Lower lobe of right lung (tissue), 2 donors: ENCODE measurements around the gene MED19. TPM values are rescaled to one million over a fixed set of nuclear protein-coding genes. Genes with fewer than 3 reads are reported as not detected.
A peak's percentile ranks its signal among the peaks of the same experiment; 100 is the strongest.
"Not testable (repeated sequence)": the region's sequence is repeated elsewhere in the genome, so short reads cannot be mapped to it uniquely, and the experiment has no call there.

ENCODE experiments used
- ATAC-seq, 2 donors: fragments of 200-7000 bp; cut with Tn5 transposase; one replicate each; pipeline ENCODE4 v1.9.1; 2020 to 2022; ENCODE audit warnings: mild to moderate bottlenecking in 2 of 2, moderate library complexity in 2 of 2
- DNase-seq: peaks from one replicate; pipeline ENCODE4 v3.0.0-alpha.2; 2020
- H3K27ac ChIP-seq: fragments of 200-600 bp; one replicate; pipeline ENCODE4 v1.8.0; 2022
- H3K27me3 ChIP-seq: fragments of 200-600 bp; one replicate; pipeline ENCODE4 v1.8.0; 2022; ENCODE audit warnings: low read depth
- H3K36me3 ChIP-seq: fragments of 200-600 bp; one replicate; pipeline ENCODE4 v1.8.0; 2022; ENCODE audit warnings: mild to moderate bottlenecking
- H3K4me1 ChIP-seq: fragments of 200-600 bp; one replicate; pipeline ENCODE4 v1.8.0; 2022
- H3K4me3 ChIP-seq: fragments of 200-600 bp; one replicate; pipeline ENCODE4 v1.8.0; 2022; ENCODE audit warnings: mild to moderate bottlenecking
- H3K9me3 ChIP-seq: fragments of 200-600 bp; one replicate; pipeline ENCODE4 v1.8.0; 2022
- CTCF ChIP-seq: fragments of 200-600 bp; IDR thresholded peaks from one replicate; pipeline ENCODE4 v1.8.0; 2022; ENCODE audit warnings: antibody characterized with exemption, mild to moderate bottlenecking
- intact Hi-C: fragments of 100-400 bp; cut with DNase I; formaldehyde crosslinking; loops from one replicate; pipeline ENCODE4 v1.11.0; 2022
- total RNA-seq: library from RNA; stranded (reverse); fragmentation: NEBNext Ultra II Directional; extraction: Animal tissue kit (Norgen Biotek cat#: 25700); gene quantifications from one replicate; pipeline ENCODE4 v1.2.1, GENCODE V29; 2021
- donor health status: DM: no; HTN: yes; CAD: no; lungs with severe emphysema.

The MED19 gene
- total RNA-seq, 1 donor from 2014 or later = 12.0 TPM

GRCh38 chr11:57713835-57714234, 1.8 kb upstream of the MED19 start:
- Histone ChIP-seq H3K27me3 (no peaks in the 10 kb centered on the region), H3K9me3 (no peaks in the 10 kb centered on the region), H3K27ac (no peak overlapping the region), H3K4me1 (peaks cover 41% of the 10 kb centered on the region), H3K4me3 (peak overlapping the region; percentile 79), H3K36me3 (peaks cover 7% of the 10 kb centered on the region)
- intact Hi-C loops = no loop called here
- ATAC-seq (no peak), DNase-seq (no peak)
- TF ChIP-seq CTCF = no peak

- TF ChIP-seq CTCF = no peak
- Histone ChIP-seq H3K27ac (peak within 1 kb of the TSS; percentile 87), H3K27me3 (no peaks in the 10 kb centered on the region), H3K4me3 (peak within 1 kb of the TSS; percentile 79), H3K36me3 (peaks cover 8% of the 10 kb centered on the region), H3K4me1 (peaks cover 41% of the 10 kb centered on the region), H3K9me3 (no peaks in the 10 kb centered on the region)
- DNase-seq = peak; percentile 96
- intact Hi-C loops = no loop called here
- ATAC-seq = peak; percentile 97
Measured at GRCh38 chr11:57712256-57713150, 488 bp upstream of the MED19 start, which contains the start of gene TMX2. TSS of gene TMX2 (plus strand) at chr11:57712593. CDS start at chr11:57712619, 26 bp downstream.

- ATAC-seq (no peak), DNase-seq (no peak)
- Histone ChIP-seq H3K27ac (no peak overlapping the region), H3K4me3 (no peak overlapping the region), H3K4me1 (peaks cover 38% of the 10 kb centered on the region), H3K9me3 (no peaks in the 10 kb centered on the region), H3K27me3 (no peaks in the 10 kb centered on the region), H3K36me3 (peaks cover 24% of the 10 kb centered on the region)
- intact Hi-C loops = no loop called here
- no peak for TF ChIP-seq CTCF
Measured at GRCh38 chr11:57709802-57710367, 2.1 kb downstream of the MED19 start.

- H3K9me3 ChIP-seq, ATAC-seq, DNase-seq, H3K27ac ChIP-seq, H3K4me1 ChIP-seq, intact Hi-C loops, H3K4me3 ChIP-seq, H3K27me3 ChIP-seq: not testable (repeated sequence)
- peaks cover 69% of the 10 kb centered on the region for H3K36me3 ChIP-seq
Measured at GRCh38 chr11:57705432-57705831, 6.6 kb downstream of the MED19 start.

GRCh38 chr11:57704932-57705331, 7.1 kb downstream of the MED19 start:
- TF ChIP-seq CTCF = no peak
- intact Hi-C loops = no loop called here
- Histone ChIP-seq H3K27ac (no peak overlapping the region), H3K4me1 (peaks cover 2% of the 10 kb centered on the region), H3K36me3 (peaks cover 74% of the 10 kb centered on the region), H3K4me3 (no peak overlapping the region), H3K9me3 (no peaks in the 10 kb centered on the region), H3K27me3 (no peaks in the 10 kb centered on the region)
- DNase-seq (no peak), ATAC-seq (no peak)

- Histone ChIP-seq H3K27me3 (no peaks in the 10 kb centered on the region), H3K9me3 (no peaks in the 10 kb centered on the region), H3K4me3 (no peak overlapping the region), H3K27ac (no peak overlapping the region), H3K4me1 (no peaks in the 10 kb centered on the region), H3K36me3 (peaks cover 83% of the 10 kb centered on the region)
- ATAC-seq (no peak), DNase-seq (no peak)
- TF ChIP-seq CTCF = no peak
- intact Hi-C loops = no loop called here
Measured at GRCh38 chr11:57703341-57703740, 8.7 kb downstream of the MED19 start.
